Stimulated activated CD4-positive, alpha-beta T cell treated with anti-CD3 and anti-CD28 coated beads, Interleukin-15, amount 100 ng/mL, for 48 hours (primary cell): ENCODE results near the gene PDZD11.
"Not testable (repeated sequence)": the region's sequence is repeated elsewhere in the genome, so short reads cannot be mapped to it uniquely, and the experiment has no call there.

ENCODE experiments used
- DNase-seq, 2 donors: peaks; one replicate each; pipeline ENCODE4 v3.0.0-alpha.2; 2020; ENCODE audit warnings: low read depth in 2 of 2

Gene PDZD11

GRCh38 chrX:70257423-70258288, 32.1 kb downstream of the PDZD11 start:
- no peak for DNase-seq

DNA sequence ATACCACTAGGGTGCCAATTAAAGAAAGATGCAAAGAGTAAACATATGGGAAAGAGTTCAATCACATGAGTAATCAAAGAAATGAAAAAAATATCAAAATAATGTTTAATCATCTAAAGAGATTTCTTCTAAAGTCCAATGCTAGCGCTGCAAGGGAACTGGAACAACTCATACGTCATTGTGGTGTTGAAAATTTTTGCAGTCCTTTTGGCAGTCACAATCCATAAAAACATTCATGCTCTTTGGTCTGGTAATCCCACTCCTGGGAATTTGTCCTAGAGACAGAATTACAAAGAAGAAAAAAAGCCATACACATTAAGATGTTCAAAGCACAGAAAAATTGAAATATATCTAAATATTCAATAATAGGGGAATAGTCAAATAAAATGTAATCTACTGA, 34.3 kb downstream of the PDZD11 start:
- DNase-seq = no peak

DNA sequence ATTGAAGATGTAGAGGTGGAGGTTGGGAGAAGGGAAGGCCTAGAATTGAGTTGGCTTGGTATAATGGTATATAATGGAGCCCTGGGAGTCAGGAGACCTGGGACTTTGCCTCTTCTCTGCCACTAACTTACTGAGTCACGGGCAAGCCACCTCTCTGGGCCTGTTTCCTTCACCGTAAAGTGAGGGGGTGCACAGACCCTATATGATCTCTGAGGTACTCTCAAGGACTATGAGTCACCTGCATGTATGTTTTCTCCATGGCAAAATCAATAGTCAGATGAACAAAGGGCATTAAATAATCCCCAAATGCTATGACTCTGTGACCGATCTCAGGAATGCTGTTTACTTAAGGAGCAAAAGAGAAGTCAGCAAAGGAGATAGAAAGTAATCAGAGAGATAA, 34.8 kb downstream of the PDZD11 start:
- no peak for DNase-seq

- DNase-seq = no peak
These were observed 35.7 kb downstream of the PDZD11 start for GRCh38 chrX:70254063-70254400.

DNA sequence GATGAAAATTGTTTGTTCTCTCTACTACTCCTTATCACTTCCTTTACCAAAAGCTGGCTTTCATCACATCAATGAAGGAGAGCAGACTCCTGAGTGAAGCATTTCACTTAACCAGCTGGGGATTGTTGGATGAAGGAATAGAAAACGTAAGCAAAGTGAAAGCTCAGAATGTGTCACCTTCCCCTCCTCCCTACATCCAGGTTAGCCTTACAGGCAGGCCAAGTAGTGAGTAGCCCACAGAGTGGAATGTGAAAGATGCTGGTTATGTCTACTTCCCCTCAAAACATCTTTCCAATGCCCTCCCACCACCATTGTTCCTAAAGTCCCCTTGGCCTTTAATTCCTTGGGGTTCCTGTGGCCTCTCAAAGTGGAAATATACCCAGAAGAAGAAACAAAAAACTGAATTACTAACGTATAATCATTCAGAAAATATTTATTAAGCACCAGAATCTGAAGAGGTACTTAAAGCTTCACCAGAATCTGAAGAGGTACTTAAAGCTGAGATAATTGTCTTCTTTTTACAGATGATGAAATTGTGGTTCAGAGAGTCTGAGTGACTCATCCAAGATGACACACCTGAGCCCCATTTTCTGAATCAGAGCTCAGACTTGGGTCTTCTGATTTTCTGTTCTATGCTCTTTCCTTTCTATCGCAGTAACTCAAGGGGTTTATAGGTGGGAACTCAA, 36.2 kb downstream of the PDZD11 start:
- DNase-seq = no peak

DNA sequence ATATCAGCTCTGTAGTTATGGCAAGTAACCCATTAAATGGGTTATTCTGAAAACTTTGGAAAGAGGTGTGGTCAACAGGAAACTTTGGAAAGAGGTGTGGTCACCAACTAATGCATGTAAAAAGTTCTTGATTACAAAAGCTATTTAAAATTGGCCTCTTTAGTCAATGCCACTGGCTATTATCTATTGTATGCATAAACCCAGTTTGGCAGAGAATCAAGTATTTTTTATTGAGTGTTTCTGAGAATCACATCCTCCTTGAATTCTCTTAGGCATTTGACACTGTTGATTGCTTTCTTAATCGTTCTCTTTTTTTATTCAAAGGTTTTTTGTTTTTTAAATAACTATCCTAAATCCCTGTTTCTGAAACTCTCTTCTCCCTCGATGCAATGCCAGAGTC, 37.2 kb downstream of the PDZD11 start:
- no peak for DNase-seq

- DNase-seq = no peak
These were observed 42.5 kb downstream of the PDZD11 start for GRCh38 chrX:70247252-70247651.

- DNase-seq = no peak
These were observed 44.8 kb downstream of the PDZD11 start for GRCh38 chrX:70244881-70245280.

DNA sequence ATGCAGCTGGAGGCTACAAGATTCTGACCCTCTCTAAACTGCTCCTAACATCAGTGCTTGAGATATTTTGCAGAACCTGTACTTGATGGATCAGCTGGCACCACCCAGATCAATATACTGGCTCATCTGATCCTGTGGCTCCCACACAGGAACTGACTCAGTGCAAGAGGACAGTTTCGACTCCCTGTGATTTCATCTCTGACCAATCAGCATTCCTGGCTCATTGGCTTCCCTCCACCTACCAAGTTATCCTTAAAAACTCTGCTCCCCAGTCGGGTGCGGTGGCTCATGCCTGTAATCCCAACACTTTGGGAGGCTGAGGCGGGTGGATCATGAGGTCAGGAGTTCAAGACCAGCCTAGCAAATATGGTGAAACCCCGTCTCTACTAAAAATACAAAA, 46.1 kb downstream of the PDZD11 start:
- not testable (repeated sequence) for DNase-seq

GRCh38 chrX:70241501-70241900, 48.2 kb downstream of the PDZD11 start:
- DNase-seq = no peak

DNA sequence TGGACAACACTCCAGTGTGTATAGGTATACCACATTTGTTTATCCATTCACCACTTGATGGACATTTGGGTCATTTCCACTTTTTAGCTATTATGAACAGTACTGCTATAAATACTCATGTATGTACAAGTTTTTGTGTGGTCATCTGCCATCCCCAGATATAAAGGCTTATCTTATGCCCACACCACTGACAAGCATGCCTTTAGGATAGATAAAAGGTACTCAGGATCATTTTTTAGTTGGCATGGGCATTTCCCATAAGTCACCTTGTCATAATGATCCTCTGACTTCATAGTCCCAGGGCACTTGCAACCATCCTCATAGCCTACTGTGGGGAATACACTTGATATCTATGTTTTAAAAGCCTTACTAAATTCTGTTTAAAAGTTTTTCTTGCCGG, 49.0 kb downstream of the PDZD11 start:
- DNase-seq = no peak
